ENCODE measurements around the gene CDH13. TPM values are rescaled to one million over a fixed set of nuclear protein-coding genes. Genes with fewer than 3 reads are reported as not detected.

The CDH13 gene
- total RNA-seq, 1 donor from 2014 or later: 161 TPM

DNA sequence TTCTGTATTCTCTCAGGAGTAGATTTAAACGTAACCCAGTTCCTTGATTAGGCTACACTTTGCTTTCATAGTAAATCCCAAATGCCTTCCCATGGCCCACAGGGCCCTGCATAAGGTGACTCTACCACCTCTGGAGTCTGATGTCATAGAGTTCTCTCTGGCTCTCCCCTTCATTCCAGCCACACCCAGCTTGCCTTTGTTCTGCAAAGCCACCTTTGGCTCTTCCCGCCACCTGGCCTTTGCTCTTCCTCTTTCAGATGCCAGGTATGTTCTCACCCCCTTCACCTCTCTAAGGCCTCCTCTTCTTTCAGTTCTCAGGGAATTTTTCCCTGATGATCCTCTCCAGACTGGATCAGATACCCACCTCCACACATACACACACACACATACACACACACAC lies 1039.7 kb downstream of the CDH13 start:
- Histone ChIP-seq H3K27me3 (ENCODE audit: low read depth) (no peaks in the 10 kb centered on the region), H3K36me3 (peaks cover 9% of the 10 kb centered on the region), H3K4me1 (no peaks in the 10 kb centered on the region), H3K4me3 (no peak overlapping the region), H3K27ac (replicated peaks) (no peak overlapping the region), H3K9me3 (replicated peaks) (peaks cover 6% of the 10 kb centered on the region)
- DNase-seq: no peak
- TF ChIP-seq CTCF (IDR thresholded peaks at IDR 0.05; ENCODE audit: borderline replicate concordance): no peak
- intact Hi-C loops (cut with micrococcal nuclease): no loop called here

- Histone ChIP-seq H3K9me3 (replicated peaks) (no peaks in the 10 kb centered on the region), H3K4me1 (no peaks in the 10 kb centered on the region), H3K27me3 (ENCODE audit: low read depth) (no peaks in the 10 kb centered on the region), H3K4me3 (no peak overlapping the region), H3K36me3 (peaks cover 14% of the 10 kb centered on the region), H3K27ac (replicated peaks) (no peak overlapping the region)
- no peak for TF ChIP-seq CTCF (IDR thresholded peaks at IDR 0.05; ENCODE audit: borderline replicate concordance)
- intact Hi-C loops (cut with micrococcal nuclease): no loop called here
- no peak for DNase-seq
These were observed 1042.7 kb downstream of the CDH13 start for GRCh38 chr16:83669456-83669855.

GRCh38 chr16:83674931-83675535 lies 1048.3 kb downstream of the CDH13 start:
- peaks cover 4% of the 10 kb centered on the region for H3K4me1 ChIP-seq
- no peak overlapping the region for H3K27ac ChIP-seq (replicated peaks)
- no peak for DNase-seq
- intact Hi-C loops (cut with micrococcal nuclease): no loop called here
- no peaks in the 10 kb centered on the region for H3K27me3 ChIP-seq (ENCODE audit: low read depth)
- peaks cover 21% of the 10 kb centered on the region for H3K36me3 ChIP-seq
- no peak for TF ChIP-seq CTCF (IDR thresholded peaks at IDR 0.05; ENCODE audit: borderline replicate concordance)
- H3K4me3 ChIP-seq: no peak overlapping the region
- no peaks in the 10 kb centered on the region for H3K9me3 ChIP-seq (replicated peaks)

DNA sequence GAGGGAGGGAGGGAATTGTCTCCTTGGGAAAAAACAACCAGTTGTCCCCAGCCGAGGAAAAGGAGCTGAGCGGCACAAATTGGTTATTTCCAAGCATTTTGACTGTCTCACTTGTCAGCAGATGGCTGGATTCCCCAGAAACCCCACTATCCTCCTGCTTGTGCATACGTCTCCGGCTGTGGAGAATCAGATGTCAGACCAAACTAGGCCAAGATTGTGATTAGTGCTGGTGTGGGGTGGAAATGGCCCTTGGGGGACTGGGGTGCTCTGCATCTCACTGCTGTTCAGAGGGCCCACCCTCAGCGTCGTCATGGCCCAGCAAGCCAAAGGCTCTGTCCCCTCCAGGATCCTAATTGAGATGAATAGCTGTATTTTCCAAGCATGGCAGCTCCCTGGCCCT lies 1049.3 kb downstream of the CDH13 start:
- peaks cover 13% of the 10 kb centered on the region for H3K36me3 ChIP-seq
- no peaks in the 10 kb centered on the region for H3K27me3 ChIP-seq (ENCODE audit: low read depth)
- TF ChIP-seq CTCF (IDR thresholded peaks at IDR 0.05; ENCODE audit: borderline replicate concordance): no peak
- no peak overlapping the region for H3K4me3 ChIP-seq
- no peaks in the 10 kb centered on the region for H3K9me3 ChIP-seq (replicated peaks)
- peaks cover 4% of the 10 kb centered on the region for H3K4me1 ChIP-seq
- H3K27ac ChIP-seq (replicated peaks): no peak overlapping the region
- DNase-seq: no peak
- intact Hi-C loops (cut with micrococcal nuclease): no loop called here

GRCh38 chr16:83680980-83681379 lies 1054.2 kb downstream of the CDH13 start:
- Histone ChIP-seq H3K4me3 (no peak overlapping the region), H3K27me3 (ENCODE audit: low read depth) (no peaks in the 10 kb centered on the region), H3K9me3 (replicated peaks) (no peaks in the 10 kb centered on the region), H3K4me1 (peaks cover 4% of the 10 kb centered on the region), H3K36me3 (peaks cover 7% of the 10 kb centered on the region), H3K27ac (replicated peaks) (no peak overlapping the region)
- TF ChIP-seq CTCF (IDR thresholded peaks at IDR 0.05; ENCODE audit: borderline replicate concordance): no peak
- intact Hi-C loops (cut with micrococcal nuclease): no loop called here
- no peak for DNase-seq

All from left ventricle myocardium inferior (tissue), 1 donor.